ENCODE data around the gene HOXA4. TPM values are rescaled to one million over a fixed set of nuclear protein-coding genes. Genes with fewer than 3 reads are reported as not detected.
A peak's percentile ranks its signal among the peaks of the same experiment; 100 is the strongest.

The HOXA4 gene
- total RNA-seq, 1 donor from 2014 or later = not detected

GRCh38 chr7:27091105-27091504 is 39.5 kb downstream of the HOXA4 start:
- peaks cover 7% of the 10 kb centered on the region for H3K4me1 Mint-ChIP-seq
- no peaks in the 10 kb centered on the region for H3K4me1 ChIP-seq
- no peak overlapping the region for H2AFZ ChIP-seq (replicated peaks)
- H3K79me2 ChIP-seq (ENCODE audit: low read depth) = no peaks in the 10 kb centered on the region
- no peaks in the 10 kb centered on the region for H3K9me3 ChIP-seq (ENCODE audit: low read depth)
- H3K4me2 ChIP-seq = no peak overlapping the region
- peaks cover 100% of the 10 kb centered on the region for H3K27me3 ChIP-seq
- no peak for TF ChIP-seq CTCF (IDR thresholded peaks at IDR 0.05)
- TF ChIP-seq EZH2 (IDR thresholded peaks at IDR 0.05) = no peak
- peak; percentile 11 for TF ChIP-seq EZH2phosphoT487 (IDR thresholded peaks at IDR 0.05)
- no peak for DNase-seq (ENCODE audit: low spot score)
- no peaks in the 10 kb centered on the region for H3K36me3 ChIP-seq
- H3K9ac ChIP-seq = no peak overlapping the region
- no peak overlapping the region for H3K27ac Mint-ChIP-seq
- H3K27me3 Mint-ChIP-seq (ENCODE audit: insufficient read depth, low read depth) = peaks cover 79% of the 10 kb centered on the region
- peaks cover 17% of the 10 kb centered on the region for H3K9me3 Mint-ChIP-seq
- H3K27ac ChIP-seq = no peak overlapping the region
- no peaks in the 10 kb centered on the region for H3K36me3 Mint-ChIP-seq
- peaks cover 8% of the 10 kb centered on the region for H3F3A ChIP-seq (ENCODE audit: low read depth)
- H3K4me3 ChIP-seq = no peak overlapping the region
- H3K4me3 Mint-ChIP-seq = no peak overlapping the region
- peaks cover 44% of the 10 kb centered on the region for H4K20me1 ChIP-seq (ENCODE audit: low read depth)

GRCh38 chr7:27088002-27088922 is 42.3 kb downstream of the HOXA4 start:
- H3K36me3 ChIP-seq = no peaks in the 10 kb centered on the region
- H3K9ac ChIP-seq = no peak overlapping the region
- H3K79me2 ChIP-seq (ENCODE audit: low read depth) = no peaks in the 10 kb centered on the region
- H3K4me3 ChIP-seq = no peak overlapping the region
- H3K27me3 ChIP-seq = peaks cover 96% of the 10 kb centered on the region
- H3F3A ChIP-seq (ENCODE audit: low read depth) = peaks cover 3% of the 10 kb centered on the region
- Mint-ChIP-seq H3K36me3 (no peaks in the 10 kb centered on the region), H3K4me1 (no peaks in the 10 kb centered on the region), H3K4me3 (no peak overlapping the region), H3K9me3 (peaks cover 8% of the 10 kb centered on the region), H3K27me3 (ENCODE audit: insufficient read depth, low read depth) (peaks cover 59% of the 10 kb centered on the region), H3K27ac (no peak overlapping the region)
- H3K4me2 ChIP-seq = no peak overlapping the region
- TF ChIP-seq EZH2phosphoT487 (IDR thresholded peaks at IDR 0.05) (peak; percentile 71), EZH2 (IDR thresholded peaks at IDR 0.05) (peak; percentile 56), CTCF (IDR thresholded peaks at IDR 0.05) (no peak)
- H4K20me1 ChIP-seq (ENCODE audit: low read depth) = peaks cover 15% of the 10 kb centered on the region
- DNase-seq (ENCODE audit: low spot score) = no peak
- H3K9me3 ChIP-seq (ENCODE audit: low read depth) = no peaks in the 10 kb centered on the region
- H3K4me1 ChIP-seq = no peaks in the 10 kb centered on the region
- H2AFZ ChIP-seq (replicated peaks) = no peak overlapping the region
- no peak overlapping the region for H3K27ac ChIP-seq

- Histone ChIP-seq H2AFZ (replicated peaks) (no peak overlapping the region), H3K9ac (no peak overlapping the region), H3F3A (ENCODE audit: low read depth) (peaks cover 7% of the 10 kb centered on the region), H4K20me1 (ENCODE audit: low read depth) (no peaks in the 10 kb centered on the region), H3K4me2 (no peak overlapping the region), H3K27ac (no peak overlapping the region), H3K27me3 (peaks cover 59% of the 10 kb centered on the region), H3K4me1 (peaks cover 8% of the 10 kb centered on the region), H3K4me3 (no peak overlapping the region), H3K9me3 (ENCODE audit: low read depth) (no peaks in the 10 kb centered on the region), H3K79me2 (ENCODE audit: low read depth) (no peaks in the 10 kb centered on the region), H3K36me3 (no peaks in the 10 kb centered on the region)
- Mint-ChIP-seq H3K36me3 (no peaks in the 10 kb centered on the region), H3K27ac (no peak overlapping the region), H3K4me1 (no peaks in the 10 kb centered on the region), H3K9me3 (peaks cover 5% of the 10 kb centered on the region), H3K27me3 (ENCODE audit: insufficient read depth, low read depth) (peaks cover 19% of the 10 kb centered on the region), H3K4me3 (no peak overlapping the region)
- DNase-seq (ENCODE audit: low spot score) = no peak
- no peak for TF ChIP-seq CTCF (IDR thresholded peaks at IDR 0.05)
- TF ChIP-seq EZH2 (IDR thresholded peaks at IDR 0.05) = no peak
- TF ChIP-seq EZH2phosphoT487 (IDR thresholded peaks at IDR 0.05) = no peak
These were observed 46.9 kb downstream of the HOXA4 start for GRCh38 chr7:27083646-27084045.

All from neural progenitor cell (in vitro differentiated cells).